GM23248 (cell line): ENCODE results near the gene MYO1D. TPM values are rescaled to one million over a fixed set of nuclear protein-coding genes. Genes with fewer than 3 reads are reported as not detected.

Experiments
- DNase-seq: peaks from one replicate; pipeline ENCODE4 v3.0.0-alpha.2; 2015
- H2AFZ ChIP-seq: fragments of 200-600 bp; sonication (generic); 2 replicates; pipeline ENCODE4 v1.6.1; 2016; ENCODE audit warnings: antibody characterized with exemption
- H3F3A ChIP-seq: fragments of 200-600 bp; sonication (generic); 2 replicates; pipeline ENCODE4 v1.6.1; 2016; ENCODE audit warnings: mild to moderate bottlenecking, antibody characterized with exemption, mixed run types; ENCODE audit not compliant: insufficient read depth
- H3K27ac ChIP-seq: fragments of 200-600 bp; sonication (generic); 2 replicates; pipeline ENCODE4 v1.5.1; 2016; ENCODE audit warnings: mild to moderate bottlenecking
- H3K27me3 ChIP-seq: fragments of 200-600 bp; sonication (generic); replicated peaks from 2 replicates; pipeline ENCODE4 v1.6.1; 2016; ENCODE audit warnings: mild to moderate bottlenecking; ENCODE audit not compliant: insufficient read depth
- H3K36me3 ChIP-seq: fragments of 200-600 bp; sonication (generic); 2 replicates; pipeline ENCODE4 v1.6.1; 2016; ENCODE audit warnings: low read depth, mild to moderate bottlenecking
- H3K4me1 ChIP-seq: fragments of 200-600 bp; sonication (generic); 2 replicates; pipeline ENCODE4 v1.6.1; 2016; ENCODE audit warnings: mild to moderate bottlenecking; ENCODE audit not compliant: insufficient read depth
- H3K4me2 ChIP-seq: fragments of 200-600 bp; sonication (generic); one replicate; pipeline ENCODE4 v1.6.1; 2016; ENCODE audit warnings: mild to moderate bottlenecking; ENCODE audit not compliant: unreplicated experiment
- H3K4me3 ChIP-seq: fragments of 200-600 bp; sonication (generic); 2 replicates; pipeline ENCODE4 v1.5.1; 2016; ENCODE audit warnings: mild to moderate bottlenecking
- H3K79me2 ChIP-seq: fragments of 200-600 bp; sonication (generic); 2 replicates; pipeline ENCODE4 v1.6.1; 2016; ENCODE audit warnings: mild to moderate bottlenecking; ENCODE audit not compliant: insufficient read depth
- H3K9ac ChIP-seq: fragments of 200-600 bp; sonication (generic); 2 replicates; pipeline ENCODE4 v1.6.1; 2016; ENCODE audit warnings: mild to moderate bottlenecking
- H3K9me2 ChIP-seq: fragments of 200-600 bp; sonication (generic); 2 replicates; pipeline ENCODE4 v1.6.1; 2016; ENCODE audit warnings: mixed run types, mild to moderate bottlenecking, moderate library complexity; ENCODE audit not compliant: insufficient read depth
- H3K9me3 ChIP-seq: fragments of 200-600 bp; sonication (generic); one replicate; pipeline ENCODE4 v1.6.1; 2017; ENCODE audit warnings: low read depth
- H4K20me1 ChIP-seq: fragments of 200-600 bp; sonication (generic); 2 replicates; pipeline ENCODE4 v1.6.0; 2016; ENCODE audit not compliant: insufficient read depth
- EZH2 ChIP-seq: fragments of 200-600 bp; sonication (generic); IDR thresholded peaks from 2 replicates; pipeline ENCODE4 v1.6.1; 2018; ENCODE audit warnings: antibody characterized with exemption, mild to moderate bottlenecking; ENCODE audit not compliant: insufficient read depth, poor library complexity, severe bottlenecking
- EZH2phosphoT487 ChIP-seq: fragments of 200-600 bp; sonication (generic); IDR thresholded peaks from 2 replicates; pipeline ENCODE4 v1.6.1; 2018; ENCODE audit warnings: antibody characterized with exemption, moderate library complexity, mild to moderate bottlenecking, low read depth; ENCODE audit not compliant: insufficient read depth
- WGBS, 2 experiments: methylation state at CpG; one replicate each; pipeline ENCODE4 v1.1.6; 2015 to 2017; ENCODE audit warnings: low lambda C conversion rate in 2 of 2, low coverage in 1 of 2; ENCODE audit errors: missing lambda C conversion rate in 2 of 2; 5-methylcytosine and 5-hydroxymethylcytosine counted together
- in situ Hi-C: fragments of 300-500 bp; cut with MboI; formaldehyde crosslinking; loops from 2 replicates; pipeline ENCODE4 v1.15.0; 2020
- polyA plus RNA-seq: library from polyadenylated mRNA; unstranded; fragments of >200 nt; fragmentation: Nextera tagmentation; extraction: Ambion mirVana; gene quantifications from 2 replicates; pipeline ENCODE4 v1.2.1, GENCODE V29; 2016
- total RNA-seq: library from RNA; depleted of rRNA; stranded (reverse); fragments of >200 nt; shearing (Covaris generic); gene quantifications from 2 replicates; pipeline ENCODE4 v1.2.3, GENCODE V29; 2014

Gene MYO1D
- total and polyA plus RNA-seq, 2 experiments from 2014 or later = 54.1 to 99.5 TPM

DNA sequence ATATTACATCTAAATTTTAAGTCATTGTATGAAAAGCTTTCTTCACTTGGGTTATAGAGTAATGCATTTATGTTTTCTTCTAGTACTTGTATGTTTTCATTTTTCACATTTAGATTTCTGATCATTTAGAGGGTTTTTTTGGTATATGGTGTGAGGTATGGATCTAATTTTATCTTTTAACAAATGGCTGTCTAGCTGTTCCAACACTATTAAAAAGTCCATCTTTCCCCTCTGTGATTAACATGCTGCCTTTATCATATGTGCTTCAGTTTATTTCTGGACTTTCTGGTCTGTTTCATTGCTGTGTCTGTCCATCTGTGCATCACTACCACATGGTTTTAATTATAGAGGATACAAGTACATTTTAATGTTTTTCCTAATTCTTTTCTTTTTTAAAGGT, 163.8 kb downstream of the MYO1D start:
- no peaks in the 10 kb centered on the region for H4K20me1 ChIP-seq
- peaks cover 19% of the 10 kb centered on the region; the same call in 1 of the 2 replicates for H3K36me3 ChIP-seq
- H3K4me1 ChIP-seq = no peaks in the 10 kb centered on the region
- in situ Hi-C loops = no loop called here
- no peaks in the 10 kb centered on the region for H3K9me3 ChIP-seq
- no peak overlapping the region for H3K27ac ChIP-seq
- H3F3A ChIP-seq = no peaks in the 10 kb centered on the region
- no peak for TF ChIP-seq EZH2phosphoT487
- no peak for TF ChIP-seq EZH2
- H3K4me3 ChIP-seq = no peak overlapping the region
- DNase-seq = no peak
- no peaks in the 10 kb centered on the region for H3K27me3 ChIP-seq
- no peak overlapping the region for H3K9ac ChIP-seq
- no peak overlapping the region for H3K4me2 ChIP-seq
- H3K9me2 ChIP-seq = no peaks in the 10 kb centered on the region
- H3K79me2 ChIP-seq = no peaks in the 10 kb centered on the region
- H2AFZ ChIP-seq = no peak overlapping the region

DNA sequence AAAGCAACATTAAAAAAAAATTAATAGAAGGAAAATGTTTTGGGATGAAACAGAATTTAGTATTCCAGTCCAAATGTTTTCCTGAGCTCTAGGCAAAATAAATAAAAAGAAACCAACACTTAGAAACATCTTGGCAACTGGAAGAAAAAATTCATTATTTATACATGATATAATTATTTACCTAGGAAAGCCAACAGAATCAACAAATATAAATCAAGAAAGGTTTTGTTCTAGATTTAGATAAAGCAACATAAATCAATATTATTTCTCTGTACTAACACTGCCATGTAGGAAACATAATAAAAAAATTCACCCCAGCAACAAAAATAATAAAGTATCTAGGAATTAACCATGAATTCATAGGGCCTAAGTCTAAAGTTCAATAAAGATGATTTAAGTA, 167.4 kb downstream of the MYO1D start:
- Histone ChIP-seq H3K9me3 (no peaks in the 10 kb centered on the region), H4K20me1 (no peaks in the 10 kb centered on the region), H3F3A (no peaks in the 10 kb centered on the region), H3K36me3 (peaks cover 8% of the 10 kb centered on the region; the same call in 1 of the 2 replicates), H2AFZ (no peak overlapping the region), H3K27me3 (no peaks in the 10 kb centered on the region), H3K4me3 (no peak overlapping the region), H3K9me2 (no peaks in the 10 kb centered on the region), H3K9ac (no peak overlapping the region), H3K4me1 (no peaks in the 10 kb centered on the region), H3K4me2 (no peak overlapping the region), H3K79me2 (no peaks in the 10 kb centered on the region), H3K27ac (no peak overlapping the region)
- in situ Hi-C loops = no loop called here
- no peak for TF ChIP-seq EZH2
- TF ChIP-seq EZH2phosphoT487 = no peak
- DNase-seq = no peak

DNA sequence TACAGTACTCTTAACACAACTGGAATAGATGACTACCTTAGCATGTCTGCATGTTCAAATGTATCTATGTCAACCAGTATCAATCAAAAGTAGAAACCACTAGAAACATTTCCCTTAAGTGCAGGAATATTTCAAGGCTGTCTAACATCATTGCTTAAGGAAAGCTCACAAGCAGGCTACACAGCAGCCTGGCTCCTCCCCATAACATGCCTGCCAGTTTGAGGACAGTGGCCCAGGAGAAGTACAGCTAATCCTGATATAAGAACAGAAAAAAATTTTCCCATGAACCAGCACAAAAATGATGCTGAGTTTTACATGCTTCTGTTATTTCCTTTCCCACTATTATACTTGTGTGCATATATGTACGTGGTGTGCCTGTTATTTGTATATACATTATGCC, 175.1 kb downstream of the MYO1D start:
- in situ Hi-C loops = no loop called here
- H3K36me3 ChIP-seq = no peaks in the 10 kb centered on the region
- no peaks in the 10 kb centered on the region for H3F3A ChIP-seq
- no peaks in the 10 kb centered on the region for H3K79me2 ChIP-seq
- no peak overlapping the region for H3K9ac ChIP-seq
- no peak for TF ChIP-seq EZH2phosphoT487
- no peak for TF ChIP-seq EZH2
- H3K4me2 ChIP-seq = no peak overlapping the region
- DNase-seq = no peak
- no peak overlapping the region for H2AFZ ChIP-seq
- H3K9me3 ChIP-seq = no peaks in the 10 kb centered on the region
- no peaks in the 10 kb centered on the region for H4K20me1 ChIP-seq
- WGBS, 2 experiments = 91 to 96% methylated on average over 1 of the region's 1 CpG
- H3K4me1 ChIP-seq = 0 out of 2 replicates have a peak, but pooled peaks cover 8% of the 10 kb centered on the region
- H3K4me3 ChIP-seq = no peak overlapping the region
- H3K27me3 ChIP-seq = no peaks in the 10 kb centered on the region
- H3K27ac ChIP-seq = no peak overlapping the region
- H3K9me2 ChIP-seq = no peaks in the 10 kb centered on the region

DNA sequence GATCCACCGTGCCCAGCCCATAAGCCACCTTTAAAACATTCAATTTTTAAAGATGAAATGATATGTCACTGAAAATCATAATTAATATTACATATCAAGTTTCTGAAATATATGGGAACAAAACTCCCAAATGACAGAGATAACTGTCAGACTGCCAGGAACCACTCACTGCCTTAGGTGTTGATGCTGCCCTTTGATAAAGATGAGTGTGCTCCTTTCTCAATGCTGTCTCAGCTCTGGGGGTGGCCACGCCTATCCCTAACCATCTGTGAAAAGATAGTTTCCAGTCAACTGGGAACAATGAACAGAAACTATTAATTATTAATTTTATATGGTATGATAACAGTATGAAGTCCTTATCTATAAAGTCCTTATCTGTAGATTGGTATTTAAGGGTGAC, 177.7 kb downstream of the MYO1D start:
- Histone ChIP-seq H3K27ac (no peak overlapping the region), H3K27me3 (no peaks in the 10 kb centered on the region), H3K9me2 (no peaks in the 10 kb centered on the region), H3K9me3 (no peaks in the 10 kb centered on the region), H3K36me3 (no peaks in the 10 kb centered on the region), H3F3A (no peaks in the 10 kb centered on the region), H4K20me1 (no peaks in the 10 kb centered on the region), H3K4me2 (no peak overlapping the region), H3K4me1 (0 out of 2 replicates have a peak, but pooled peaks cover 8% of the 10 kb centered on the region), H3K79me2 (no peaks in the 10 kb centered on the region), H2AFZ (no peak overlapping the region), H3K4me3 (no peak overlapping the region), H3K9ac (no peak overlapping the region)
- TF ChIP-seq EZH2phosphoT487 = no peak
- TF ChIP-seq EZH2 = no peak
- in situ Hi-C loops = no loop called here
- WGBS, 2 experiments = 82 to 85% methylated on average over 2 of the region's 2 CpGs
- peak; percentile 13 for DNase-seq
